PC-3 (cell line): ENCODE data around the gene OVCA2. TPM values are rescaled to one million over a fixed set of nuclear protein-coding genes. Genes with fewer than 3 reads are reported as not detected.

Source experiments
- ATAC-seq: fragments of 200-7000 bp; cut with Tn5 transposase; 2 replicates; pipeline ENCODE4 v1.9.1; 2020; ENCODE audit warnings: mild to moderate bottlenecking, moderate library complexity
- BruUV-seq: library from RNA; stranded (reverse); fragments of 400-500 nt; replicated peaks from 2 replicates; lab custom pipeline; 2021; lab: Mats Ljungman, UMichigan
- CTCF ChIA-PET: fragments of 300-600 bp; sonication (Branson Sonifier 250); formaldehyde crosslinking; loops from one replicate; lab custom pipeline; 2022; ENCODE audit warnings: antibody characterized with exemption; lab: Charles Lee
- POLR2A ChIA-PET: fragments of 300-600 bp; sonication (Branson Sonifier 250); formaldehyde crosslinking; loops from one replicate; lab custom pipeline; 2022; ENCODE audit warnings: antibody characterized with exemption; ENCODE audit not compliant: unreplicated experiment; lab: Charles Lee
- DNase-seq: peaks from one replicate; pipeline ENCODE4 v3.0.0-alpha.2; 2015
- H2AFZ ChIP-seq: fragments of 300-600 bp; sonication (generic); 2 replicates; pipeline ENCODE4 v1.6.0; 2016; ENCODE audit warnings: antibody characterized with exemption, low read length
- H3F3A ChIP-seq: fragments of 300-600 bp; sonication (generic); one replicate; pipeline ENCODE4 v1.6.0; 2017; ENCODE audit warnings: antibody characterized with exemption, low read length, control low read depth, mild to moderate bottlenecking; ENCODE audit not compliant: unreplicated experiment
- H3K27ac ChIP-seq: fragments of 300-600 bp; sonication (generic); 2 replicates; pipeline ENCODE4 v1.5.1; 2016; ENCODE audit warnings: mild to moderate bottlenecking, low read length
- H3K27me3 ChIP-seq: fragments of 300-600 bp; sonication (generic); 2 replicates; pipeline ENCODE4 v1.6.1; 2016; ENCODE audit warnings: low read length, mixed read lengths
- H3K36me3 ChIP-seq: fragments of 300-600 bp; sonication (generic); 2 replicates; pipeline ENCODE4 v1.6.1; 2016; ENCODE audit warnings: low read depth, mixed run types, low read length, mixed read lengths
- H3K4me1 ChIP-seq: fragments of 300-600 bp; sonication (generic); 2 replicates; pipeline ENCODE4 v1.5.1; 2016; ENCODE audit warnings: low read length; ENCODE audit not compliant: insufficient read depth
- H3K4me2 ChIP-seq: fragments of 300-600 bp; sonication (generic); 2 replicates; pipeline ENCODE4 v1.6.0; 2016; ENCODE audit warnings: low read length
- H3K4me3 ChIP-seq: fragments of 300-600 bp; sonication (generic); 2 replicates; pipeline ENCODE4 v1.5.1; 2016; ENCODE audit warnings: mild to moderate bottlenecking, low read length, mixed read lengths
- H3K79me2 ChIP-seq: fragments of 300-600 bp; sonication (generic); 2 replicates; pipeline ENCODE4 v1.6.1; 2017; ENCODE audit warnings: low read length, mixed read lengths
- H3K9ac ChIP-seq: fragments of 300-600 bp; sonication (generic); 2 replicates; pipeline ENCODE4 v1.6.0; 2016; ENCODE audit warnings: mild to moderate bottlenecking, low read length
- H3K9me2 ChIP-seq: fragments of 300-600 bp; sonication (generic); replicated peaks from 2 replicates; pipeline ENCODE4 v1.6.1; 2016; ENCODE audit warnings: mixed run types, low read length, mixed read lengths
- H3K9me3 ChIP-seq: fragments of 300-600 bp; sonication (generic); 2 replicates; pipeline ENCODE4 v1.6.1; 2016; ENCODE audit warnings: low read length, mixed read lengths
- H4K20me1 ChIP-seq: fragments of 300-600 bp; sonication (generic); 2 replicates; pipeline ENCODE4 v1.6.1; 2016; ENCODE audit warnings: low read length, mixed read lengths
- CTCF ChIP-seq: fragments of 300-600 bp; sonication (generic); conservative IDR thresholded peaks from 2 replicates; pipeline ENCODE4 v1.5.1; 2017; ENCODE audit warnings: antibody characterized with exemption, low read depth, mild to moderate bottlenecking, low read length
- EZH2 ChIP-seq: fragments of 300-600 bp; sonication (generic); IDR thresholded peaks from one replicate; pipeline ENCODE4 v1.6.1; 2017; ENCODE audit warnings: antibody characterized with exemption, mild to moderate bottlenecking, low read length; ENCODE audit not compliant: unreplicated experiment
- EZH2phosphoT487 ChIP-seq: fragments of 300-600 bp; sonication (generic); IDR thresholded peaks from 2 replicates; pipeline ENCODE4 v1.6.1; 2018; ENCODE audit warnings: mild to moderate bottlenecking, antibody characterized with exemption, low read length, borderline replicate concordance
- intact Hi-C: fragments of 100-400 bp; cut with micrococcal nuclease; formaldehyde crosslinking; loops from 2 replicates; pipeline ENCODE4 v1.9.0; 2023
- total RNA-seq: library from RNA; depleted of rRNA; stranded (reverse); fragments of >200 nt; gene quantifications from 2 replicates; pipeline ENCODE4 v1.2.3, GENCODE V29; 2014

Gene OVCA2
- total RNA-seq, 1 experiment from 2014 or later: 58.6 TPM

GRCh38 chr17:2013994-2014317 lies 27.9 kb upstream of the OVCA2 start:
- peaks cover 26% of the 10 kb centered on the region for H3K79me2 ChIP-seq
- H2AFZ ChIP-seq: no peak overlapping the region
- ChIA-PET POLR2A (no interaction called here), CTCF (no interaction called here)
- H3K9me2 ChIP-seq: no peaks in the 10 kb centered on the region
- H3K36me3 ChIP-seq: no peaks in the 10 kb centered on the region
- no peak for ATAC-seq
- DNase-seq: no peak
- H3K27ac ChIP-seq: no peak overlapping the region
- H3K27me3 ChIP-seq: no peaks in the 10 kb centered on the region
- no TSS peak for BruUV-seq
- no peaks in the 10 kb centered on the region for H4K20me1 ChIP-seq
- H3F3A ChIP-seq: no peaks in the 10 kb centered on the region
- no peak for TF ChIP-seq EZH2
- no peak for TF ChIP-seq EZH2phosphoT487
- no peak for TF ChIP-seq CTCF
- no peak overlapping the region for H3K9ac ChIP-seq
- H3K4me3 ChIP-seq: no peak overlapping the region
- peaks cover 21% of the 10 kb centered on the region for H3K4me1 ChIP-seq
- intact Hi-C loops: no loop called here
- no peak overlapping the region for H3K4me2 ChIP-seq
- no peaks in the 10 kb centered on the region for H3K9me3 ChIP-seq

- Histone ChIP-seq H3K4me3 (no peak overlapping the region), H3K9me2 (no peaks in the 10 kb centered on the region), H3K9me3 (no peaks in the 10 kb centered on the region), H2AFZ (no peak overlapping the region), H3K79me2 (peaks cover 28% of the 10 kb centered on the region), H3K27me3 (no peaks in the 10 kb centered on the region), H3K4me2 (no peak overlapping the region), H3K36me3 (no peaks in the 10 kb centered on the region), H3K27ac (no peak overlapping the region), H3F3A (no peaks in the 10 kb centered on the region), H3K4me1 (peaks cover 20% of the 10 kb centered on the region), H4K20me1 (no peaks in the 10 kb centered on the region), H3K9ac (no peak overlapping the region)
- ChIA-PET CTCF (no interaction called here), POLR2A (no interaction called here)
- ATAC-seq (no peak), DNase-seq (no peak)
- BruUV-seq: no TSS peak
- TF ChIP-seq EZH2 (no peak), CTCF (no peak), EZH2phosphoT487 (no peak)
- intact Hi-C loops: no loop called here
Measured at GRCh38 chr17:2015314-2015713, 26.5 kb upstream of the OVCA2 start.

- no peak overlapping the region for H3K9ac ChIP-seq
- no peak for TF ChIP-seq EZH2phosphoT487
- no peak for TF ChIP-seq CTCF
- no peak for TF ChIP-seq EZH2
Measured at GRCh38 chr17:2016494-2016893, 25.3 kb upstream of the OVCA2 start.

More at GRCh38 chr17:2016494-2016893, 25.3 kb upstream of the OVCA2 start:
- H3K4me3 ChIP-seq: no peak overlapping the region
- H3K4me2 ChIP-seq: no peak overlapping the region
- CTCF ChIA-PET: no interaction called here
- ATAC-seq (no peak), DNase-seq (no peak)
- H3K4me1 ChIP-seq: peaks cover 15% of the 10 kb centered on the region
- H3K9me2 ChIP-seq: no peaks in the 10 kb centered on the region
- no peaks in the 10 kb centered on the region for H3F3A ChIP-seq
- H3K36me3 ChIP-seq: no peaks in the 10 kb centered on the region
- no peak overlapping the region for H2AFZ ChIP-seq
- peaks cover 29% of the 10 kb centered on the region for H3K79me2 ChIP-seq
- POLR2A ChIA-PET: no interaction called here
- H3K27me3 ChIP-seq: no peaks in the 10 kb centered on the region
- BruUV-seq: no TSS peak
- no peaks in the 10 kb centered on the region for H4K20me1 ChIP-seq
- H3K27ac ChIP-seq: no peak overlapping the region
- intact Hi-C loops: no loop called here
- no peaks in the 10 kb centered on the region for H3K9me3 ChIP-seq
